GM10847 (cell line): Measurements from ENCODE around the gene OR2A42.
"Not testable (repeated sequence)": the region's sequence is repeated elsewhere in the genome, so short reads cannot be mapped to it uniquely, and the experiment has no call there.

Source experiments
- POLR2A ChIP-seq: IDR thresholded peaks from 2 replicates; pipeline ENCODE4 v1.6.1; 2011; ENCODE audit not compliant: insufficient read length; ENCODE audit errors: extremely low read depth

The OR2A42 gene, protein sequence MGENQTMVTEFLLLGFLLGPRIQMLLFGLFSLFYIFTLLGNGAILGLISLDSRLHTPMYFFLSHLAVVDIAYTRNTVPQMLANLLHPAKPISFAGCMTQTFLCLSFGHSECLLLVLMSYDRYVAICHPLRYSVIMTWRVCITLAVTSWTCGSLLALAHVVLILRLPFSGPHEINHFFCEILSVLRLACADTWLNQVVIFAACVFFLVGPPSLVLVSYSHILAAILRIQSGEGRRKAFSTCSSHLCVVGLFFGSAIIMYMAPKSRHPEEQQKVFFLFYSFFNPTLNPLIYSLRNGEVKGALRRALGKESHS

DNA sequence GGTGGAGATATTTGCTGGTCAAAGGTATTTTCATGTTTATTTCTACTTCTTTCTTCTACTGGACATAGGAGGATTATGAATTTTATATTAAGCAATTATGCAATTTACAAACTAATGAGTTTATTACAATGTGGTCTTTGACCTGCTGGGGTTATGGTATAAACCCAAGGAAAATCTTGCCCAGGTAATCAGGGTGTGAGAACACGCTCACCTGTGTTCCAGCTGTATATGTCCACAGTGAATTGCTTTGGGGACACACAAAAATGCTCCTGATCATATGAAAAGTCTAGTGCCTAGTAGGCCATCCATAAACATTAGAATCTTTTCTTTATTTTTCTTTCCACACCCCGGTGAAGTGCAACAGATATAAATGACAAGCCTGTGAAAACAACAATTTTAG lies at the start of gene OR2A42:
Gene OR2A42, minus strand, starts transcription at position 241 of the 400 bp plus-strand sequence. CDS start 6,762 bp downstream, outside the sequence.
- TF ChIP-seq POLR2A: not testable (repeated sequence)

- TF ChIP-seq POLR2A: not testable (repeated sequence)
Measured at GRCh38 chr7:144269188-144269587, 29.8 kb upstream of the OR2A42 start, which contains the start of gene CTAGE8. CTAGE8 (minus strand) TSS chr7:144269288; CDS start chr7:144269250, 38 bp downstream.

DNA sequence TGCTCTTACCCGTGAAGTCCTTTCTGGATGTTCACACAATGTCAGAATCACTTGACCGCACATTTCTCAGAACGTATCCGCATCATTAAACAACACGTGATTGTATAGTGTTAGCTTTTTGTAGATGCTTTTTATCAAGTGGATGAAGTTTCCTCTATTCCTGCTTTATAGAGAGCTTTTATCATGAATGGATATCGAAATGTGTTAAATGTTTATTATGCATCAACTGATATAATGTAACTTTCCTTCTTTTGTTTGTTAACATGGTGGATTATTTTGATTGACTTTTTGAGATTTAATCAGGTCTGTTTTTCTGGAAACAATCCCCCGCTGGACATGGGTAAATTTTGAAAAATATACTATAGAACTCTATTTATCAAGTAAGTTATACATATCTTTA lies 25.3 kb upstream of the OR2A42 start, which contains the start of gene OR2A7:
Gene OR2A7, minus strand, starts transcription at position 101 of the 400 bp plus-strand sequence. CDS start 5,164 bp downstream, outside the sequence.
- TF ChIP-seq POLR2A: not testable (repeated sequence)

DNA sequence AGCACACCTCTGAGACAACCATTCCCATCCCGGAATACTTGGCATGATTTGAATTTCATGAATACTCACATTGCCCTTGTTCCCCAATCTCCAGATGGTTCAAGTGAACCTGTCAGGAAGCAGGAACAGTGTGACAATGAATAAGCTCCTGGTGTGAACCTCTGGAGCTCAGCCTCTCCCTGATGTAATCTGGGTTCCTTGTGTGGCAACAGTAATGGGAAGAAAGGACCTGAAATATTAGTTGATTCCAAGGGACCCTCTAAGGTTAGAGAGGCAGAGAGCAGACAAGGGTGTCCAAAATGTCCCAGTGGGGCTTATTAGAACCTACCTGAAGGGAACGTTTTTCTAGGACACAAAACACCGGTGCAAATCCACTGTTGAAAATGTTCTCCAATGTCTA lies 16.7 kb upstream of the OR2A42 start:
- TF ChIP-seq POLR2A: no peak

DNA sequence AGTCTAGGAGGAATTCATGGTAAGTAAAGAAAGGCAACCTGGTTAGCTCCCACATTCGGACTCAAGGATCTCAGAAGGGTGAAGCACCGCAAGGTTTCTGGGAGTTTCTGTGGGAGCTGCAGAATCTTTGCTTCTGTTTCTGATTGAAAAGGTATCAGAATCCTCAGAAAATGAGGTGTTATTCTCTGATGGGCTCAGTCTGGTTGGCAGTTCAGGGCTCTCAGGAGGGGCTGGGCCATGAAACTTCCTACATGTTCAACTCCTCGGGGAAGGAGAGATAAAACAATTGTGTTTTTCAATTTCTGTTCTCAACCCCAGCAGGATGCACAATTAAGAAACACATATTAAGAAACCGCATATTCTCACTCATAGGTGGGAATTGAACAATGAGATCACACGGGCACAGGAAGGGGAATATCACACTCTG lies 16.1 kb upstream of the OR2A42 start:
- no peak for TF ChIP-seq POLR2A

- not testable (repeated sequence) for TF ChIP-seq POLR2A
Measured at GRCh38 chr7:144195212-144195872, 44.1 kb downstream of the OR2A42 start, which contains the start of gene ARHGEF35. ARHGEF35 (minus strand) TSS chr7:144195833; CDS start chr7:144188383, 7,450 bp downstream.

GRCh38 chr7:144183166-144183565 lies 56.2 kb downstream of the OR2A42 start, which contains the start of gene CTAGE4:
CTAGE4 (plus strand) TSS chr7:144183466; CDS start chr7:144183504, 38 bp downstream.
- not testable (repeated sequence) for TF ChIP-seq POLR2A
